Measurements from ENCODE around the gene CKAP2L.
"Not testable (repeated sequence)": the region's sequence is repeated elsewhere in the genome, so short reads cannot be mapped to it uniquely, and the experiment has no call there.

Gene CKAP2L

DNA sequence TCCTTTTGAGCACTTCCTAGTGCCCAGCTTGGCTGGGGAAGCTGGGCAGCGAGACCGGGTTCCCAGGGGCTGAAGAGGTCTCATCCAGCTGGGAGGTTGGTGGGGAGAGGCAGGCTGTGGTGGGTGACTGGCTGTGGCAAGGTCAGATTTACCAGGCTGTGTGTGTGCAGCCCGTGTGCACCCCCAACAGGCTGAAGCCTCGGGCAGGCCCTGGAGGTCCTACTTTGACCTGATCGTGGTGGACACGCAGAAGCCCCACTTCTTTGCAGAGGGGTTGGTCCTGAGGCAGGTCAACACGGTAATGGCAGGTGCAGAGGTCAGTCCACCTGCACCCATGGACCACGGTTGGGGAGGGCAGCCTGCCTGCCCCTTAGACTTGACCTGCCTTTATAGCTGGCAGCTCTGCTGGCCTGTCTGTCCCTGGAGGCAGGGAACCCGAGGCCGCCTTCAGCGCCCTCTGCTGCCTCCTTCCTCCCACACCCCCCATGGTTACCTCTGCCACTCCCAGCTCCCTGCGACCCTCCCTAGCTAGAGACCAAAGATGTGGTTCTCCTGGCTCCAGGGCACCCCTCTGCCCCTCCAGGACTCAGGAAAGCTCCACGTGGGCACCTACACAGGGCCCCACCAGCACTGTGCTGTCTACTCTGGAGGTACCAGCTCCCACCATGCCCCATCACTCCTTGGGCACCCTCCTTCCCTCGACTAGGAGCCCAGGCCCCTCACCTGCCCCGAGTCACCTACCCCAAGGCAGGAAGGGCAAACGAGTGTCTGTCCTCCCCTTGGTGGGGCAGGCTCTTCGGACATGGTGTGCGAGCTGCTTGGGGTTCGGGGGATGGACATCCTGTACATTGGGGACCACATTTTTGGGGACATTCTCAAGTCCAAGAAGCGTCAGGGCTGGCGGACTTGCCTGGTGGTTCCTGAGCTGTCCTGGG lies 39.6 kb downstream of the CKAP2L start:
- peak; percentile 39 for DNase-seq

DNA sequence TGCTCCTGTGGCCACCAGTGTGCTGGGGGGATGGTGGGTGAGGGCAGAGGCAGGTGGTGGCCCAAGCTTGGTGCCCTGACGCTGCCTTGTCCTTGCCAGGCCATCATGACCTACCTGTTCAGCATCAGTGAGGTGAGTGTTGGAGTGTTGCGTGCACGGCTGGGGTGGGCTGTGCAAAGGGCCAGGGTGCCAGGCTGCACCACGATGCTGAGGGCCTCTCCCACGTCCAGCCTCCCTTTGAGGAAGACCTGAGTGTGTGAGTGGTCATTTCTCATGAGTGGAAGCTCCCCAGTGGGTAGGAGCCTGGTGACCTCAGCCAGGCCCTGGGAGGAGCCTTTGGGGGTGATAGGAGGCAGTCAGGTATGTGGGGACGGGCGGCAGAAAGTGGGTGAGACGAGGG lies 40.4 kb downstream of the CKAP2L start:
- no peak for DNase-seq

DNA sequence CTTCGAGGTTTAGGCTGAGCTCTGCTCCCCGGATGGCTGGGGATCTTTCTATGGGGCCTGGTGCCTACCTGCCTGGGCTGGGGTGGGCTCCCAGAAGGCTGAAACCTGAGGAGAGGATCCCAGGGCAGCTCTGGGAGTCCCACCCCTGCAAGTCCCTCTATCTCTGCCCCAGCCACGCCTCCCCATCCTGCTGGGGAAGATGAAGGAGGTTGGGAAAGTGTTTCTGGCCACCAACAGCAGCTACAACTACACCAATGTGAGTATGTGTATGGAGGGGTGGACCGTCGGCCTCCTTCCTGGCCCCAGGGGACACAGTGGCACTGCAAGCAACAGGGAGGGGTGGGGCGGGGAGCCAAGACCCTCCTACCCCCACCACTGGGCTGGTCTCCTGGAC lies 40.9 kb downstream of the CKAP2L start:
- no peak for DNase-seq

DNA sequence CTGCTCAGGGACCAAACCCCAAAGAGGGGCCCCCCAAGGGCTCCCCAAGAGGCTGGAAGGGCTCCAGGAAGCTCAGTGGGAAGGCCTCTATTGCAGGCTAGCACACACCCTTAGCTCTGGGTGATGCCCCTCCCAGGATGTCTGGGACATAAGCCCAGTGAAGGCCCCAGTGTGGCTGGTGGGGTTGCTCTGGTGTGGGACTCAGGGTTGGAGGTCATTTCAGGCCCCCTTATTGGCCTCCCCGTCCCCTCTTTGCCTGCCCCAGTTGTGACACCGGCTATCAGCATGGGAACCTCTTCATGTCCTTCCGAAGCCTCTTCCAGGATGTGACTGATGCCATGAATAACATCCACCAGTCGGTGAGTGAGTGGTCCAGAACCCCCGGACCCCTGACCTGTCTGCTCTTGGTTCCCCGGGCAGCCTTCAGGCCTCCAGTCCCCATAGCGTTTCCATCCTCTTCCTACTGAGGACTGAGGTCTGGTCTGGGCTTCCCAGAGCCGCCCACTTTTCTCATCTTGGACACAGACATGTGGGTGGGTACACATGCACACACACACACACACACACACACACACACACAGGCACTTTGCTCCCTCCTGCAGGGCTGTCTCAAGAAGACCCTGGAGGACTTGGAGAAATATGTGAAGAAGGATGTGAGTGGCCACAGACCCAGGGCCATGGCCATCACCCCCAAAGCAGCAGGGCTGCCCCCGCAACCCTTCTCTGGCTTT lies 41.4 kb downstream of the CKAP2L start:
- no peak for DNase-seq

DNA sequence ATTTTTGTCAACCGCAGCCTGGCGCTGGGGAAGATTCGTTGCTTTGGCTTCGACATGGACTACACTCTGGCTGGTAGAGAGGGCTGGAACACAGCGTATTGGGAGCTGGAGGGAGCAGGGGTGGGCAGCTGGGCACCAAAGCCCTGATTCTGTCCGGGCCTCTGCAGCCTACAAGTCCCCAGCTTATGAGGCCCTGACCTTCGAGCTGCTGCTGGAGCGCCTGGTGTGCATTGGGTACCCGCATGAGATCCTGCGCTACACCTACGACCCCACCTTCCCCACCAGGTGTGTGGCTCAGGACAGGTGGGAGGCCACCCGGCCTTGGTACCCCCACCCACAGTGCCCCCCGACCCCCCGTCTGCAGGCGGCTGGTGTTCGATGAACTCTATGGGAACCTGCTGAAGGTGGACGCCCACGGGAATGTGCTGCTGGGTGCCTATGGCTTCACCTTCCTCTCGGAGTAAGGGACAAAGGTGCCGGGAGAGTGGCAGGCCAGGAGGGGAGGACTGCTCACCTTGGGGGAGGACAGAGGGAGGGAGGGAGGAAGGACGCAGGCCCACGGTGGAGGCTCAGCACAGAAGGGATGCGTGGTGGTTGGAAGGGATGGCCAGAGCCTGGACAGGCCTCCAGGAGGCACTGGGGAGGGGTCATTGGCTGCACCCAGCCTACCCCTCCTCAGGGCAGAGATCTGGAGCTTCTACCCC lies 42.4 kb downstream of the CKAP2L start:
- DNase-seq, result no peak

DNA sequence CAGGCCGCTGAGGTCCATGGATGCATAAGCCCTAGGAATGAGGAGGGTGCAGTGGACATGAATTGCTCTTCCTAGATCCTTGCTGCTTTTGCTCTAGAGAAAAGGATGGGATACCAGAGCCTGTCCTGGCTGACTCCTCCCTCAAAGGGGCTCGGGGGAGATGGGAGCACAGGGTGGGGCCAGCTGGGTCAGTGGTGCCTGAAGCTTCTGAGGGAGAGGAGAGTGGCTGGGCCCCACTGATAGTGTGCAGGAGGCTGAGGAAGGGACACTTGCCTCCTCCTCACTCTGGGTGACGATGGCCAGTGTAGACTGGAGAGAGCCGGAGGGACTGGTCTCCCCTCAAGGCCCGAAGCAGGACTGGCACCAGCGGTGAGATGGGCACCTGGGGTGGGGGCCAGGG lies 43.6 kb downstream of the CKAP2L start, which contains the start of gene NT5DC4:
TSS of gene NT5DC4 (plus strand) at position 236 of the 400 bp plus-strand sequence. CDS start at position 296, 60 bp downstream.
- no peak for DNase-seq

DNA sequence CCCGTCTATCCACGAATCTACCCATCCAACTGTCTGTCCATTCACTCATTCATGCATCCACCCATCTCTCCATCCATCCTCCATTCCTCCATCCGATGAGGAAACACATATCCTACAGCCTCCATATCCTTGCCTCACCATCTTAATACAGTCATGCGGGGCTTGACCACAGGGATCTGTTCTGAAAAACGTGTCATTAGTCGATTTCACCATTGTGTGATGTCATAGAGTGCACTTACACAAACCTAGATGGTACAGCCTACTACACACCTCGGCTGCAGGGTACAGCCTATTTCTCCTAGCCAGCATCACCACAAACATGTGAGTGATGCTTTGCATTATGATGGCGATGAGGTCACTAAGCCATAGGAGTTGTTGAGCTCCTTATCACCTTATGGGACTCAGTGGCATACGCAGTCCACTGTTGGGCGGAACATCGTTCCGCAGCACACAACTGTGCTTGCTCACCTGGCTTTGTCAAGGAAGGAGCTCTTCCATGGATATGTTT lies 45.5 kb downstream of the CKAP2L start:
- no peak for DNase-seq

DNA sequence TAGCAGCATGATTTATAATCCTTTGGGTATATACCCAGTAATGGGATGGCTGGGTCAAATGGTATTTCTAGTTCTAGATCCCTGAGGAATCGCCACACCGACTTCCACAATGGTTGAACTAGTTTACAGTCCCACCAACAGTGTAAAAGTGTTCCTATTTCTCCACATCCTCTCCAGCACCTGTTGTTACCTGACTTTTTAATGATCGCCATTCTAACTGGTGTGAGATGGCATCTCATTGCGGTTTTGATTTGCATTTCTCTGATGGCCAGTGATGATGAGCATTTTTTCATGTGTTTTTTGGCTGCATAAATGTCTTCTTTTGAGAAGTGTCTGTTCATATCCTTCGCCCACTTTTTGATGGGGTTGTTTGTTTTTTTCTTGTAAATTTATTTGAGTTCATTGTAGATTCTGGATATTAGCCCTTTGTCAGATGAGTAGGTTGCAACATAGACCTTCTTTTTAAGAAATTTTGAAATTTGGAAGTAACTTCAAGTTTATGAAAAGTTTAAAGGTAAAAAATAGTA lies 47.5 kb downstream of the CKAP2L start:
- not testable (repeated sequence) for DNase-seq

DNA sequence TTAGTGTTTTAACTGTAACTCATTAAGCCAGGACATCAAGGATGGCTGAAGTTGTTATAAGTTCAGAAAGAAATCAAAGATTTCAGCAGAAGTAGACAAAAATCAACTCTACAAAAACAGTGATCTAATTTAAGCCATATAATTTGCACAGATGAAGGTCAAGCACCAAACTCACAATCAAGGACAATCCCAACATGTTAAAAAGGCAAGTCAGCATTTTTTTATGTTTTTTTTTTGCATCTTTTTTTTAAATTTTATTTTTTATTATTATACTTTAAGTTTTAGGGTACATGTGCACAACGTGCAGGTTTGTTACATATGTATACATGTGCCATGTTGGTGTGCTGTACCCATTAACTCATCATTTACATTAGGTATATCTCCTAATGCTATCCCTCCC lies 48.3 kb downstream of the CKAP2L start:
- not testable (repeated sequence) for DNase-seq

DNA sequence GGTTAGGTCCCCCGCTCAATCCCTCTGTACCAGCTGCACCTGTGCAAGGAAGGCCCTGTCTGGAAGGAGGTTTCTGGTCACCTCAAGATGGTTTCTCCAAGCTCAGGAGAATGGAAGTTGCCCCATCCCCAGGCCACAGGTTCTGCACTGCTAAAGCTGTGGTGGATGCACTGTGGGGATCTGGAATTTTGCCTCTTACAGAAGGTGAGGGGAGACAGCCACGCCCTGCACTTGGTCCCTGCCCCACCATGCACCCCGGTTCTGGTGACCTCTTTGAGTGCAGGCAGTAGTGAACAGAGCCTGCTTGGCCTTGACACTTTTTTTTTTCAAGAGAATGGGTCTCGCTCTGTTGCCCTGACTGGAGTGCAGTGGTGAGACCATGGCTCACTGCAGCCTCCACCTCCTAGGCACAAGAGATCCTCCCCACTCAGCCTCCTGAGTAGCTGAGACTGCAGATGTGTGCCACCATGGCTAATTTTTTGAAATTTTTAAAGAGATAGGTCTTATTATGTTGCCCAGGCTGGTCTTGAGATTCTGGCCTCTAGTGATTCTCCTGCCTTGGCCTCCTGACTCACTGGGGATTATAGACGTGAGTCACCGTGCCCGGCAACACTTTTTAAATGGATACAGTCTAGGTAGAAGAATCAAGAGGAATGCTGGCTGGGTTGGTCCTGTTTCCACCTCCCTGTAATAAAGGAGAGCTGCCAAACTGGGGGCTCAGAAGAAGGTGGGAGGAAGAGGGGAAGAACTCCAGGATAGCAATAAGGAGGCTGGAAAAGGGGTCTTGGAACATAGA lies 49.4 kb downstream of the CKAP2L start:
- DNase-seq, result no peak

DNA sequence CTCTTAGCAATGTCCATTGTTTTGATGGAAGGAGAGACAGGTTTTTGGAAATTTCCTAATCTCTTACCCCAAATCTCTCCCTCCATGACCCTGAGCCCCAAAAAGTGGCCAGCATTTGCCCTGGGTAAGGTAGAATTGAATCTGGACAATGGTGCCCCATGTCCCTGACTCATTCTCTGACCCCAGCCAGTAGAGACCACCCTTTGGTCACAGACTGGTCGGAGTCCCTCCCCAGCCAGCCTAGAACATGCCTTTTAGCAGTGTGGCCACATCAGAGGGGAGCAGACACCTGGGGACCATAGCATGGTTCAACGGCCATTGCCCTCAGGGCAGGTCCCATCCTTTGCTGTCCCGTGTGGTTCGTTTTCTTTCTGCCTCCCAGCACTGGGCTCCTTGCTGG lies 50.1 kb downstream of the CKAP2L start:
- DNase-seq, result no peak

DNA sequence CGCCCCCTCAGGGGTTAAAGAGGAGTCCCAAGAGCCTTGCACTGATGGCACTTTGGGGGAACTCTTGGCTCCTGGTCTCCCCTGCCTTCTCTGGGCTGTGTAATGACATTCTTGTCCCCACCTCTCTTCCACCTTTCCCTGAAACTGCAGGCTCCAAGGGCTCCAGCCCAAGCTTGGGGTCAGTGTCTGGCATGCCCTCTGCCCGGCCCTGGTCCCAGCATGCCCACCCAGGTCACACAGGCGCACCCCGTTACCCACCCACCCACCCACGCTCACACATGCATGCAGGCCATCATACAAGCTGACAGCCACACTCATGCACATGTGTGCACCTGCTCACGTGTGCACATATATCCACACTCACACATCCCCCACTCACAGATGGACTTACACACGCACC lies 50.5 kb downstream of the CKAP2L start:
- DNase-seq, result no peak

DNA sequence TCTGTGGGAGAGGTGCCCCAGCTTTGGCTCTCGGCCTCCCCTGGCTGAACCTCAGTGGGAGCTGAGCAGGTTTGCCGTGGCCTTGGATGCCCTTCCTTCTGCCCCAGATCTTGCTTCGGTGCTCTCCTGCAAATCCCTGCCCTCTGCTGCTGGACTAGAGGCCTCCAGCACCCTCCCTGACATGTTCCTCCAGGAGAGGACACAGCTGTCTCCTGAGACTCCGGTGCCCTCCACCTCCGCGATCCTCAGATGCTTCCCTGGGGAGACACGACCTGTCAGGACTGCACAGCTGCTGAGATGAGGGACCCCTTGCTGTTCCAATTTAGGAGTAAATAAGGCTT lies 50.9 kb downstream of the CKAP2L start:
- DNase-seq, result no peak

DNA sequence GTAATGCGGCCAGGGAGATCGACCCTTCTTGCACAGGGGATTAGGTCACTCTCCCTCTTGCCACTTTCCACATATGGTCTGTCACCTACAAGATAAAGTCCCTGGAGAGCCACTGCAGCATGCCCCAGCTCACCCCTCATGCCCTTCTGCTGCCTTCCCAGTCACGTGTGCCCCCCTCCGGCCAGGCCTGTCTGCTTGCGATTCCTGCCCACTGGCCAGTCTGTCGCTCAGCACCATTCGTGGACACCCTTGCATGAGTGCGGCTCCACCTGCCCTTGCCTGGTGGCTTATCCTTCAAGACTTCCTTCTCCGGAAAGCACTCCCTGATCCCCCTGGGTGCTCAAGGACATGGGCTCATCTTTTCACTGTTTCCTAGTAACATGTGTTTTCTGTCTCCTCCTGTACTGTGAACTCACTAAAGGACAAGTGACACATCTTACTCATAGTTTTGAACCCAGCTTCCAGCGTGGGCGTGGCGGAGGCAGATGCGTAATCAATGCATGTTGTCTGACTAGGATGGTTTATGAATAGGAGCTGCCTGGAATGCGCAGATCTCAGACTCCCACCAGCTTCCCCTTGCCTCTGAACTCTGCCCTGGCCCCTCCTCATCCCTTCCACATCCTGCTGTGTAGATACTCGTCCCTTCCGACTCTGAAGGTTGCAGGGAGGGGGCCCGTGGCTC lies 51.4 kb downstream of the CKAP2L start:
- DNase-seq, result no peak

DNA sequence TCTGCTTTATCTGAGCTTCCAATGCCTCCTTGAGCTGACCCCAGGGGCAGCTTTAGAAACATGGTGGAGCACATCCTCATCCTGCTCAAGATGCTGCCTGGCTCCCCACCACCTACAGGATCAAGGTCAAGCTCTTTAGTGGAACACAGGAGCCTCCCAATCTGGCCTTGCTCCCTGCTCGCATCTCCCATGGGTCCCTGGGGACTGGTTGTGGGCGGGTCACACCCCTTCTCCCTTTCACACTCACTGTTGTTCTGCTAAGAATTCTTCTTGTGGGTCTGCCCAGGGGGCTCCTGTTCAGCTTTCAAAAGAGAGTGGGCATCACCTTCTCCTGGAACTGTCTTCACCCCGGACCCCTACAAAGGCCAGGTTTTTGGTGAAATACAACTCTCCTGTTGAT lies 51.9 kb downstream of the CKAP2L start:
- DNase-seq, result no peak

DNA sequence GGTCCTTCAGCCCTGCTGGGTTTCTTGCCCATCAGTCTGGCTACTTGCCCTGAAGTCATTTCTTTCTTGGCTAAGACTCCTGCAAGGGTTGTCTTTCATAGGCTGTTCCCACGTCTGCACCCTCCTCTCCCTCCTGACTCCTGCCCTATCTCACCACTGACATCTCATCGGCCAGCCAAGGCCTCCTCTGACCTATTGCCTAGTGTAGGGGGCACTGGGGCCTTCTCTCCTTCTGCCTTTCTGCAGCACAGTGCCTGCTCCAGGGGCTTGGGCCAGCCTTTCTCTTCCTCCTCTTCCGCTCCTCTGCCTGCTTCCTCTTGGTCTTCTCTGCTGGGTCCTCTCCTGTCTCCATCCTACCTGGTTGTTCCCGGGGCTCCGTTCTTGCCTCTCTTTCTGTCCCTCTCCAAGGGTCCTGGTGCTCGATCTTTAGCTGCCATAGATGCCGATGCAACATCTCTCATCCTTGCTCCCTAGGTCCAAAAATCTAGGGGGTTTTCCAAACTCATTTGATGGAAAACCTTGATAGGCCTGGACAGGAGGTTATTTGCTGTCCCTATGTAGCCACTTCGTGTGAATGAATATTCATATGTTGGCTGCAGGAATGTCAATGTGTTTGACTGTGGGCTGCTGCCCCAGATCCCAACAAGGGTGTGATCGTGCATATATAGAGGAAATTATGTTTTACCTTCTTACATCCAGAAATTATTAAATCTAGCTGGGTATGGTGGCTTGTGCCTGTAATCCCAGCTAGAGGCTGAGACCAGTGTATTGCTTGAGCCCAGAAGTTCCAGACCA lies 53.3 kb downstream of the CKAP2L start:
- DNase-seq, result no peak

DNA sequence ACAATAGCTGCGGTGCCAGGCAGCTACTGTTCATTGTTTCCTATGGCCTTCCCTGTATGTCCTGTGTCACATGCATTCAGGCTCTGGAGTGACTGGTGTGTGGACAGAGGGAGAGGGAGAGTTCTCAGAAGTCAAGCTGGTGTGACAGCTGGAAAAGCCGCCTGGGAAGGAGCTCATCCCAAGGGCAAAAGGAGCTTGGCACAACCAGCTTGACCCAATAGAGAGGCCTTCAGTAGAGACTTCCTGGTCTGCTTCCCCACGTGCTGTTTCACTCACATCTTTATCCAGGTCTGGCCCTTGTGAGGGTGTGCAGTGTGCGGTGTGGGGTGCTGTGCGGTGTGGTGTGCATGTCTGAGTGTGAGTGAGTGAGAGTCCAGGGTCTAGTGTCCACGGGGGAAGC lies 54.7 kb downstream of the CKAP2L start:
- DNase-seq, result no peak

DNA sequence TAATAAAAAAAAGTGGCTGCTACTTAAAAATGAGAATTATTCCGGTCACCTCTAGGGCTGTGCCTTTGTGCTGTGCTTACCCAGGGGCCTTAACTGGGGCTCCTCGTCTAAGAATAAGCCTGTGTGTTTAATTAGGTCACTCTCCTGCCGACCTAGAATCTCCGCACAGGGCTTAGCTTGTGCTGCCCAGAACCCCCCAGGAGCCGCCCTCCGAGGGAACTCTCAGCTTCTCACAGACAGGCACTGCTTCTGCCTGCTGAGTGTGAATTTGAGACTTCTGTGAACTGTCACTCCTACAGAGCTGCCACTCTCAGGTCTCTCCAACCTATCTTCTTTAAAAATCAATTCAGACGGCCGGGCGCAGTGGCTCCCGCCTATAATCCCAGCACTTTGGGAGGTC lies 55.4 kb downstream of the CKAP2L start:
- no peak for DNase-seq

DNA sequence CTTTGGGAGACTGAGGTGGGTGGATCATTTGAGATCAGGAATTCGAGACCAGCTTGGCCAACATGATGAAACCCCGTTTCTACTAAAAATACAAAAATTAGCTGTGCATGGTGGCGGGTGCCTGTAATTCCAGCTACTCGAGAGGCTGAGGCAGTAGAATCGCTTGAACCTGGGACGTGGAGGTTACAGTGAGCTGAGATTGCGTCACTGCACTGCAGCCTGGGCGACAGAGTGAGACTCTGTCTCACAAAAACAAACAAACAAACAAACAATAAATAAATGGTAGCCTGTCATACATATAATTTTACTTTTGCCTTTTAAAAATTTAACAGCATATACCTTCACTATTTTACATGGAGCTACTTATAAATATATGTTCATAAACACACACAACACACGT lies 57.5 kb downstream of the CKAP2L start:
- not testable (repeated sequence) for DNase-seq

DNA sequence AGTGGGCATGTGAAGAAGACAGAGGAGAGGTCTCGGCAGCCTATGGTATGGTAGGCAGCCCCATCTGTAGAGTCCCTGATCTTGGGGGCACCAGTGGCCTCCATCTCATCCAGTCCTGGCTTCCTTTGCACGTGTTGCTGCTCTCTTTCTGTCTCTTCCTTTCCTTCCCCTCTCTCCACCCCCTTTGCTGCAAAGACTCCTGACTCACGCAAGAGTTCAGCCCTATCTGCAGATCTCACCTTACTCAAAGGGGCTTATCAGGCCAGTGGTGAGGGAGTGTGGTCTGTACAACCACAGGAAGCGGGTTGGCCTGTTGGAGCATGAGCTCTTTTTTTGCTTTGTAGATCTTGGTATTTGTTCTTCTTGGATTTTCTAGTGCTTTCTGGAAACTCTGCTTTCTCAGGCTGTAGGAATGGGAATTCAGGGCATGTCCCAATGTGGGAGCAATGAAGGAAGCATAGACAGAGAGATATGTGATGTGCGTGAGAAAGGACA lies 58.2 kb downstream of the CKAP2L start:
- DNase-seq, result no peak

DNA sequence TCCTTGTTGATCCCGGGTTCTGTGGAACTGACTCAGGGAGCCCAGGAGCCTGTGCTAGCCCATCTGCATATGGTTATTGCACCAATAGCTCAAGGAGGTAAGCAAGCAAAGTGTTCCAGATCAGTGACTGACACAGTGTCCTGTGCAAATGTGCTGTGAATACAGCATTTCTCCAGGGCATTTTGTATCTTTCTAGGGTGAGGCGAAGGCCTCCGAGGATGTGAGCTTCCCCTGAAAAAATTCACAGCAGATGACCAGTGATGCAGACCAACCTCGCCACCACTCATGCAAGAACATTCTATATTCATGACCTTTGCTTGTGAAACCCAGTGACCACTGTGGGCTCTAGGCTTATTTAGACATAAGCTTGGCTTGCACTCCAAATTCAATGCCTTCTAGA lies 58.8 kb downstream of the CKAP2L start:
- no peak for DNase-seq
